Uterus (tissue), 2 donors: ENCODE measurements around the gene SPSB3.

Experiments used
- CTCF ChIP-seq, 4 experiments: fragments of 200-600 bp in 2 of 4; fragments of 450-650 bp in 2 of 4; sonication (generic) in 2 of 4; IDR thresholded peaks; one replicate each; pipeline ENCODE4 v1.5.1; 2016 to 2019; ENCODE audit warnings: antibody characterized with exemption in 4 of 4, mild to moderate bottlenecking in 2 of 4, moderate library complexity in 1 of 4
- POLR2A ChIP-seq, 2 donors: fragments of 450-650 bp; IDR thresholded peaks; one replicate each; pipeline ENCODE4 v1.6.1; 2016; ENCODE audit warnings: antibody characterized with exemption in 2 of 2, mild to moderate bottlenecking in 1 of 2, moderate library complexity in 1 of 2

GRCh38 chr16:1819611-1820010 lies 37.2 kb upstream of the SPSB3 start:
- no peak for TF ChIP-seq CTCF (IDR thresholded peaks at IDR 0.05)
- TF ChIP-seq POLR2A (IDR thresholded peaks at IDR 0.05), result no peak
